ENCODE data around the gene GREB1.

GREB1 gene

GRCh38 chr2:11537951-11538350, 4.1 kb downstream of the GREB1 start:
- no peaks in the 10 kb centered on the region for H3K27me3 ChIP-seq (ENCODE audit: insufficient read depth, low read depth, severe bottlenecking)
- H3K4me3 ChIP-seq (ENCODE audit: low read depth, low read length), result no peak overlapping the region
- no peak overlapping the region for H3K27ac ChIP-seq
- H3K36me3 ChIP-seq, result no peaks in the 10 kb centered on the region
- DNase-seq, result no peak
- TF ChIP-seq, protein P1, sequence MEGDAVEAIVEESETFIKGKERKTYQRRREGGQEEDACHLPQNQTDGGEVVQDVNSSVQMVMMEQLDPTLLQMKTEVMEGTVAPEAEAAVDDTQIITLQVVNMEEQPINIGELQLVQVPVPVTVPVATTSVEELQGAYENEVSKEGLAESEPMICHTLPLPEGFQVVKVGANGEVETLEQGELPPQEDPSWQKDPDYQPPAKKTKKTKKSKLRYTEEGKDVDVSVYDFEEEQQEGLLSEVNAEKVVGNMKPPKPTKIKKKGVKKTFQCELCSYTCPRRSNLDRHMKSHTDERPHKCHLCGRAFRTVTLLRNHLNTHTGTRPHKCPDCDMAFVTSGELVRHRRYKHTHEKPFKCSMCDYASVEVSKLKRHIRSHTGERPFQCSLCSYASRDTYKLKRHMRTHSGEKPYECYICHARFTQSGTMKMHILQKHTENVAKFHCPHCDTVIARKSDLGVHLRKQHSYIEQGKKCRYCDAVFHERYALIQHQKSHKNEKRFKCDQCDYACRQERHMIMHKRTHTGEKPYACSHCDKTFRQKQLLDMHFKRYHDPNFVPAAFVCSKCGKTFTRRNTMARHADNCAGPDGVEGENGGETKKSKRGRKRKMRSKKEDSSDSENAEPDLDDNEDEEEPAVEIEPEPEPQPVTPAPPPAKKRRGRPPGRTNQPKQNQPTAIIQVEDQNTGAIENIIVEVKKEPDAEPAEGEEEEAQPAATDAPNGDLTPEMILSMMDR (IDR thresholded peaks at IDR 0.05; ENCODE audit: low read depth, low read length), result no peak
- H3K9me3 ChIP-seq (ENCODE audit: severe bottlenecking), result no peaks in the 10 kb centered on the region

DNA sequence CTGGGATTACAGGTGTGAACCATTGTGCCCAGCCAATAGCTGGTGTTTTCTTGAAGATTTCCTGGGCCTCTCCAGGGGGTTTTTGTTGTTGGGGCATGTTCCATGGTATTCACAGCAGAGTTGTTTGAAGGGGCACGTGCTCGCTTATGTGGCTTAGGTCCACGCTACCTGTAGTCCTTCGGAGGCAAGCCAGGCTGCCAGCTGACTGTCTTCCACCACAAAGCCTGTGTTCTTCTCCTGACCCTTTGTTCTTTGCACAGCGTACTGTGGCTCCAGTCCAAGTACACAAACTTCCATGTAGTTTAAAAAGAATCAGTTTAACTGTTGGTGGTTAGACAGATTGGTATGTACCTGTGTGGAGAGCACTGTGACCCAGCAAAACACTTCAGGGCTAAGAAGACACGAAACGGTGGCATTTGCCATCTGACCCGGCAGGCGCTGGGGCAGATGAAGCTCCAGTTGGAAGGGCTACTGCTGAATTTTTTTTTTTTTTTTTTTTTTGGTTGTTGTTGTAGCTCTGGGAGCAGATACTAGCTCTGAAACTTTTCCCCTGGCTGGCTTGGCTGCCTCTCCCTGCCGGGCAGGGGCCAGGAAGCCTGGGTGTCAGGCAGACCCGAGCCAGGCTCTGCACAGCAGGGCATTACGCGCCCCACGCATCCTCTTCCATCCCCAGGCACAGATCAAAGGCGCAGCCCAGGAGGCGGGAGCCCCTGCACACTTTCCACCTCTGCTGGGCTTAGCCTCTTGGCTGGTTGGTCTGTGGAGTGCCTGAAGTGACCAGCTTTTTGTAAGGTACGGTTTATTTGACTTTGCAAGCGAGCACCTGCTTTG, 5.7 kb downstream of the GREB1 start:
- Histone ChIP-seq H3K4me3 (ENCODE audit: low read depth, low read length) (no peak overlapping the region), H3K36me3 (no peaks in the 10 kb centered on the region), H3K27me3 (ENCODE audit: insufficient read depth, low read depth, severe bottlenecking) (no peaks in the 10 kb centered on the region), H3K27ac (no peak overlapping the region), H3K9me3 (ENCODE audit: severe bottlenecking) (no peaks in the 10 kb centered on the region)
- DNase-seq, result no peak
- TF ChIP-seq, protein P1 (IDR thresholded peaks at IDR 0.05; ENCODE audit: low read depth, low read length), result no peak

- no peaks in the 10 kb centered on the region for H3K36me3 ChIP-seq
- no peaks in the 10 kb centered on the region for H3K27me3 ChIP-seq (ENCODE audit: insufficient read depth, low read depth, severe bottlenecking)
These were observed 6.5 kb downstream of the GREB1 start for GRCh38 chr2:11540148-11540995.

DNA sequence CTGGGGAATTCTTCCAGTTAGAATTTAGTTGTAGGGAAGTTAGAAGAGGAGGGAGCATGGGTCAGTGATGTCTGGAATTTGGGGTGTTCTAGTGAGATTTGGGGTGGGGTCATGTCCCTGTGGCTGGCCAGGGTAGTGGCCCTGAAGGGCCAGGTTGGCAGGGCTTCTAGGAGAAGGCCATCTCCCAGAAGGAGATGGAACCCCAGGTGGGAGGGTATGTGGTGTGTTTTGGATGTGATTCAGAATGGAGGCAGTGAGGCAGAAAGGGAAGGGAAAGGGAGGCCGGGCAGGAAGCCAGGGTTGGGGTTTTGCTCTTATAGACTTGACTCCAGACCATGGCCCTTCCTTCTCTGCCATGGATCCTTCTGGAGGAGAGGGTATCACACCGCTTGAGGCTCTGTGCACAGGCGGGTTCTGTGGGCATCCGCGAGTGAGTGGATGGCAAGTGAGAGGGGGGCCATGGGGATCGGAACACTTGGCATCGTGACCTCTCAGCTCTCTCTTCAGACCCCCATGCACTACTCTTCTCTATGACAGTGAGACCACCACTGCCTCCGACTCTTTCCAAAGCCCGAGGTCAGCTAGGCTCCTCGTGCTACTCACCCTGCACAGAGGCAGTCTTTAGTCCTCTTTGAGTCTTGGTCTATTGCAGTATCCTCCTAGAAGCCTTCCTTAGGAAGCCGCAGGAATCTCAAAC, 7.3 kb downstream of the GREB1 start:
- Histone ChIP-seq H3K9me3 (ENCODE audit: severe bottlenecking) (no peaks in the 10 kb centered on the region), H3K4me3 (ENCODE audit: low read depth, low read length) (no peak overlapping the region), H3K27me3 (ENCODE audit: insufficient read depth, low read depth, severe bottlenecking) (no peaks in the 10 kb centered on the region), H3K27ac (no peak overlapping the region), H3K36me3 (no peaks in the 10 kb centered on the region)
- TF ChIP-seq, protein P1 (IDR thresholded peaks at IDR 0.05; ENCODE audit: low read depth, low read length), result no peak
- no peak for DNase-seq

More at GRCh38 chr2:11540148-11540995, 6.5 kb downstream of the GREB1 start:
- Histone ChIP-seq H3K9me3 (ENCODE audit: severe bottlenecking) (no peaks in the 10 kb centered on the region), H3K27ac (no peak overlapping the region), H3K4me3 (ENCODE audit: low read depth, low read length) (no peak overlapping the region)
- no peak for DNase-seq
- TF ChIP-seq, protein P1 (IDR thresholded peaks at IDR 0.05; ENCODE audit: low read depth, low read length), result no peak

- no peak overlapping the region for H3K4me3 ChIP-seq (ENCODE audit: low read depth, low read length)
- no peaks in the 10 kb centered on the region for H3K27me3 ChIP-seq (ENCODE audit: insufficient read depth, low read depth, severe bottlenecking)
- H3K36me3 ChIP-seq, result no peaks in the 10 kb centered on the region
- no peaks in the 10 kb centered on the region for H3K9me3 ChIP-seq (ENCODE audit: severe bottlenecking)
- TF ChIP-seq, protein P1 (IDR thresholded peaks at IDR 0.05; ENCODE audit: low read depth, low read length), result no peak
- no peak for DNase-seq
- no peak overlapping the region for H3K27ac ChIP-seq
These were observed 7.9 kb downstream of the GREB1 start for GRCh38 chr2:11541693-11542274.

Measured in WERI-Rb-1 (cell line).